WTC11 (cell line): ENCODE measurements around the gene SAMD1. TPM values are rescaled to one million over a fixed set of nuclear protein-coding genes. Genes with fewer than 3 reads are reported as not detected.

ENCODE experiments used
- ATAC-seq: fragments of 200-7000 bp; cut with Tn5 transposase; 2 replicates; pipeline ENCODE4 v1.10.0; 2021; ENCODE audit warnings: mild to moderate bottlenecking, moderate library complexity
- CTCF ChIA-PET: fragments of 300-600 bp; sonication (Branson Sonifier 250); formaldehyde crosslinking; loops from one replicate; lab custom pipeline; 2021; ENCODE audit warnings: antibody characterized with exemption; lab: Charles Lee
- POLR2A ChIA-PET: fragments of 350-600 bp; sonication (Branson Sonifier 250); formaldehyde crosslinking; loops from one replicate; lab custom pipeline; 2021; ENCODE audit warnings: antibody characterized with exemption; lab: Charles Lee
- DNase-seq: peaks from one replicate; pipeline ENCODE4 v3.0.0; 2021; ENCODE audit warnings: low spot score
- H3K27ac Mint-ChIP-seq: 2 replicates; pipeline ENCODE4 v1.8.0; 2021; ENCODE audit warnings: mixed read lengths
- H3K27me3 Mint-ChIP-seq: 2 replicates; pipeline ENCODE4 v1.8.0; 2021; ENCODE audit warnings: low read depth, mild to moderate bottlenecking, moderate library complexity, mixed read lengths
- H3K36me3 Mint-ChIP-seq: 2 replicates; pipeline ENCODE4 v1.8.0; 2021; ENCODE audit warnings: mixed read lengths
- H3K4me1 Mint-ChIP-seq: 2 replicates; pipeline ENCODE4 v1.8.0; 2022; ENCODE audit warnings: mixed read lengths
- H3K4me3 Mint-ChIP-seq: 2 replicates; pipeline ENCODE4 v1.8.0; 2021; ENCODE audit warnings: mild to moderate bottlenecking, moderate library complexity, mixed read lengths
- H3K9me3 Mint-ChIP-seq: 2 replicates; pipeline ENCODE4 v1.8.0; 2021; ENCODE audit warnings: mixed read lengths
- ARID4B ChIP-seq: sonication (generic); formaldehyde crosslinking; IDR thresholded peaks from 2 replicates; pipeline ENCODE4 v1.8.0; 2023; ENCODE audit warnings: missing genetic modification reagents, mild to moderate bottlenecking, borderline replicate concordance
- ATF1 ChIP-seq: sonication (generic); formaldehyde crosslinking; IDR thresholded peaks from 2 replicates; pipeline ENCODE4 v1.8.1; 2023; ENCODE audit warnings: mild to moderate bottlenecking, moderate library complexity, missing genetic modification reagents
- E2F1 ChIP-seq: sonication (generic); formaldehyde crosslinking; IDR thresholded peaks from 2 replicates; pipeline ENCODE4 v1.8.0; 2022; ENCODE audit warnings: mild to moderate bottlenecking, missing genetic modification reagents
- EMX1 ChIP-seq: fragments of 250-450 bp; sonication (Bioruptor Pico); IDR thresholded peaks from 2 replicates; pipeline ENCODE4 v1.8.0; 2021; ENCODE audit warnings: mild to moderate bottlenecking
- ETV6 ChIP-seq: sonication (generic); formaldehyde crosslinking; IDR thresholded peaks from 2 replicates; pipeline ENCODE4 v1.8.1; 2022; ENCODE audit warnings: mild to moderate bottlenecking, missing genetic modification reagents
- GABPB1 ChIP-seq: sonication (generic); formaldehyde crosslinking; IDR thresholded peaks from 2 replicates; pipeline ENCODE4 v1.8.1; 2023; ENCODE audit warnings: mild to moderate bottlenecking, missing genetic modification reagents
- JUN ChIP-seq: sonication (generic); formaldehyde crosslinking; IDR thresholded peaks from 2 replicates; pipeline ENCODE4 v1.8.0; 2023; ENCODE audit warnings: mild to moderate bottlenecking, missing genetic modification reagents
- MXD4 ChIP-seq: fragments of 250-450 bp; sonication (Bioruptor Pico); IDR thresholded peaks from 2 replicates; pipeline ENCODE4 v1.8.0; 2021; ENCODE audit warnings: mild to moderate bottlenecking, moderate library complexity, borderline replicate concordance
- NFE2L1 ChIP-seq: sonication (generic); formaldehyde crosslinking; IDR thresholded peaks from 2 replicates; pipeline ENCODE4 v1.8.1; 2023; ENCODE audit warnings: missing genetic modification reagents
- NFYB ChIP-seq: sonication (generic); formaldehyde crosslinking; conservative IDR thresholded peaks from 2 replicates; pipeline ENCODE4 v1.8.0; 2022; ENCODE audit warnings: low read depth, missing genetic modification reagents
- SP1 ChIP-seq: sonication (generic); formaldehyde crosslinking; conservative IDR thresholded peaks from 2 replicates; pipeline ENCODE4 v1.8.1; 2022; ENCODE audit warnings: missing genetic modification reagents
- TP53 ChIP-seq: sonication (generic); formaldehyde crosslinking; IDR thresholded peaks from 2 replicates; pipeline ENCODE4 v1.8.1; 2023; ENCODE audit warnings: mild to moderate bottlenecking, missing genetic modification reagents
- ZNF121 ChIP-seq: sonication (generic); formaldehyde crosslinking; IDR thresholded peaks from 2 replicates; pipeline ENCODE4 v1.8.0; 2023; ENCODE audit warnings: missing genetic modification reagents
- ZNF263 ChIP-seq: sonication (generic); formaldehyde crosslinking; IDR thresholded peaks from 2 replicates; pipeline ENCODE4 v1.8.1; 2022; ENCODE audit warnings: low read depth, mild to moderate bottlenecking, moderate library complexity, missing genetic modification reagents
- total RNA-seq: library from RNA; stranded (reverse); gene quantifications from 3 replicates; pipeline ENCODE4 v1.2.3, GENCODE V29; 2021
- TF ChIP-seq, protein P1 (sequence below): sonication (generic); formaldehyde crosslinking; IDR thresholded peaks from 2 replicates; pipeline ENCODE4 v1.8.1; 2022; ENCODE audit warnings: mild to moderate bottlenecking, missing genetic modification reagents, moderate library complexity, borderline replicate concordance
- TF ChIP-seq, protein P2 (sequence below): sonication (generic); formaldehyde crosslinking; IDR thresholded peaks from 2 replicates; pipeline ENCODE4 v1.8.0; 2023; ENCODE audit warnings: mild to moderate bottlenecking, missing genetic modification reagents
- TF ChIP-seq, protein P3 (sequence below): sonication (generic); formaldehyde crosslinking; IDR thresholded peaks from 2 replicates; pipeline ENCODE4 v1.8.1; 2023; ENCODE audit warnings: mild to moderate bottlenecking, missing genetic modification reagents
- TF ChIP-seq, protein P4 (sequence below): sonication (generic); formaldehyde crosslinking; IDR thresholded peaks from 2 replicates; pipeline ENCODE4 v1.8.1; 2022; ENCODE audit warnings: mild to moderate bottlenecking, moderate library complexity, missing genetic modification reagents
- TF ChIP-seq, protein P5 (sequence below): sonication (generic); formaldehyde crosslinking; IDR thresholded peaks from 2 replicates; pipeline ENCODE4 v1.8.0; 2022; ENCODE audit warnings: mild to moderate bottlenecking, missing genetic modification reagents

Gene SAMD1
- total RNA-seq, 1 experiment from 2014 or later, result 116 TPM

DNA sequence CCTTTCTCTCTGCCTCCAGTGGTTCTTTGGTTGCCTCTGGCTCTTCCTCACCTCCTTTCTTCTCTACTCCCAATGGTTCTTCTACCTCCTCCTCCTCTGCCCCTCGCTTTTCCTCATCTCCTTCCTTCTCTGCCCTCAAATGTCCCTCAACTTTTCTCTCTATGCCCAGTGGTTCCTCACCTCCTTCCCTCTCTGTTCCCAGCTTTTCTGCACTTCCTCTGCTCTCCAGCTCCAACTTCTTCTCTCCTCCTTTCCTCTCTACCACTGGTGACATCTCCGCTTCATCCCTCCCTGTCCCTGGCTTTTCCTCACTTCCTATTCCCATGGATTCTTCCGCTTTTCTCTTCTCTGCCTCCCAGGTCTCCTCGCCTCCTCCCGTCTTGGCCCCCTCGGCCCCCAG is 36.5 kb downstream of the SAMD1 start:
- peaks cover 11% of the 10 kb centered on the region for H3K4me1 Mint-ChIP-seq
- peaks cover 23% of the 10 kb centered on the region for H3K27me3 Mint-ChIP-seq
- ATAC-seq (no peak), DNase-seq (no peak)
- H3K27ac Mint-ChIP-seq, result no peak overlapping the region
- ChIA-PET CTCF (interaction anchor here (0.9 to 1.3 kb wide), 4 partner anchors 11 to 101 kb away, joined by 3 to 4 read pairs (median 4); partner anchors contain the start of genes MISP3 and RLN3), POLR2A (no interaction called here)
- no peak overlapping the region for H3K4me3 Mint-ChIP-seq
- no peaks in the 10 kb centered on the region for H3K9me3 Mint-ChIP-seq
- TF ChIP-seq NFYB (CRISPR knock-in tag) (no peak), NFE2L1 (CRISPR knock-in tag) (no peak), GABPB1 (no peak), ETV6 (CRISPR knock-in tag) (no peak), EMX1 (no peak), ZNF263 (CRISPR knock-in tag) (no peak), MXD4 (CRISPR knock-in tag) (no peak), ZNF121 (CRISPR knock-in tag) (no peak), TP53 (CRISPR knock-in tag) (no peak), ATF1 (CRISPR knock-in tag) (no peak), E2F1 (CRISPR knock-in tag) (no peak), SP1 (CRISPR knock-in tag) (no peak), ARID4B (CRISPR knock-in tag) (no peak), JUN (CRISPR knock-in tag) (no peak)
- TF ChIP-seq, protein P1, sequence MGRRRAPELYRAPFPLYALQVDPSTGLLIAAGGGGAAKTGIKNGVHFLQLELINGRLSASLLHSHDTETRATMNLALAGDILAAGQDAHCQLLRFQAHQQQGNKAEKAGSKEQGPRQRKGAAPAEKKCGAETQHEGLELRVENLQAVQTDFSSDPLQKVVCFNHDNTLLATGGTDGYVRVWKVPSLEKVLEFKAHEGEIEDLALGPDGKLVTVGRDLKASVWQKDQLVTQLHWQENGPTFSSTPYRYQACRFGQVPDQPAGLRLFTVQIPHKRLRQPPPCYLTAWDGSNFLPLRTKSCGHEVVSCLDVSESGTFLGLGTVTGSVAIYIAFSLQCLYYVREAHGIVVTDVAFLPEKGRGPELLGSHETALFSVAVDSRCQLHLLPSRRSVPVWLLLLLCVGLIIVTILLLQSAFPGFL (CRISPR knock-in tag), result no peak
- TF ChIP-seq, protein P2, sequence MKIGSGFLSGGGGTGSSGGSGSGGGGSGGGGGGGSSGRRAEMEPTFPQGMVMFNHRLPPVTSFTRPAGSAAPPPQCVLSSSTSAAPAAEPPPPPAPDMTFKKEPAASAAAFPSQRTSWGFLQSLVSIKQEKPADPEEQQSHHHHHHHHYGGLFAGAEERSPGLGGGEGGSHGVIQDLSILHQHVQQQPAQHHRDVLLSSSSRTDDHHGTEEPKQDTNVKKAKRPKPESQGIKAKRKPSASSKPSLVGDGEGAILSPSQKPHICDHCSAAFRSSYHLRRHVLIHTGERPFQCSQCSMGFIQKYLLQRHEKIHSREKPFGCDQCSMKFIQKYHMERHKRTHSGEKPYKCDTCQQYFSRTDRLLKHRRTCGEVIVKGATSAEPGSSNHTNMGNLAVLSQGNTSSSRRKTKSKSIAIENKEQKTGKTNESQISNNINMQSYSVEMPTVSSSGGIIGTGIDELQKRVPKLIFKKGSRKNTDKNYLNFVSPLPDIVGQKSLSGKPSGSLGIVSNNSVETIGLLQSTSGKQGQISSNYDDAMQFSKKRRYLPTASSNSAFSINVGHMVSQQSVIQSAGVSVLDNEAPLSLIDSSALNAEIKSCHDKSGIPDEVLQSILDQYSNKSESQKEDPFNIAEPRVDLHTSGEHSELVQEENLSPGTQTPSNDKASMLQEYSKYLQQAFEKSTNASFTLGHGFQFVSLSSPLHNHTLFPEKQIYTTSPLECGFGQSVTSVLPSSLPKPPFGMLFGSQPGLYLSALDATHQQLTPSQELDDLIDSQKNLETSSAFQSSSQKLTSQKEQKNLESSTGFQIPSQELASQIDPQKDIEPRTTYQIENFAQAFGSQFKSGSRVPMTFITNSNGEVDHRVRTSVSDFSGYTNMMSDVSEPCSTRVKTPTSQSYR, result no peak
- TF ChIP-seq, protein P3, sequence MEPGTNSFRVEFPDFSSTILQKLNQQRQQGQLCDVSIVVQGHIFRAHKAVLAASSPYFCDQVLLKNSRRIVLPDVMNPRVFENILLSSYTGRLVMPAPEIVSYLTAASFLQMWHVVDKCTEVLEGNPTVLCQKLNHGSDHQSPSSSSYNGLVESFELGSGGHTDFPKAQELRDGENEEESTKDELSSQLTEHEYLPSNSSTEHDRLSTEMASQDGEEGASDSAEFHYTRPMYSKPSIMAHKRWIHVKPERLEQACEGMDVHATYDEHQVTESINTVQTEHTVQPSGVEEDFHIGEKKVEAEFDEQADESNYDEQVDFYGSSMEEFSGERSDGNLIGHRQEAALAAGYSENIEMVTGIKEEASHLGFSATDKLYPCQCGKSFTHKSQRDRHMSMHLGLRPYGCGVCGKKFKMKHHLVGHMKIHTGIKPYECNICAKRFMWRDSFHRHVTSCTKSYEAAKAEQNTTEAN, result no peak
- TF ChIP-seq, protein P4, sequence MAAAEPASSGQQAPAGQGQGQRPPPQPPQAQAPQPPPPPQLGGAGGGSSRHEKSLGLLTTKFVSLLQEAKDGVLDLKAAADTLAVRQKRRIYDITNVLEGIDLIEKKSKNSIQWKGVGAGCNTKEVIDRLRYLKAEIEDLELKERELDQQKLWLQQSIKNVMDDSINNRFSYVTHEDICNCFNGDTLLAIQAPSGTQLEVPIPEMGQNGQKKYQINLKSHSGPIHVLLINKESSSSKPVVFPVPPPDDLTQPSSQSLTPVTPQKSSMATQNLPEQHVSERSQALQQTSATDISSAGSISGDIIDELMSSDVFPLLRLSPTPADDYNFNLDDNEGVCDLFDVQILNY, result no peak
- TF ChIP-seq, protein P5, sequence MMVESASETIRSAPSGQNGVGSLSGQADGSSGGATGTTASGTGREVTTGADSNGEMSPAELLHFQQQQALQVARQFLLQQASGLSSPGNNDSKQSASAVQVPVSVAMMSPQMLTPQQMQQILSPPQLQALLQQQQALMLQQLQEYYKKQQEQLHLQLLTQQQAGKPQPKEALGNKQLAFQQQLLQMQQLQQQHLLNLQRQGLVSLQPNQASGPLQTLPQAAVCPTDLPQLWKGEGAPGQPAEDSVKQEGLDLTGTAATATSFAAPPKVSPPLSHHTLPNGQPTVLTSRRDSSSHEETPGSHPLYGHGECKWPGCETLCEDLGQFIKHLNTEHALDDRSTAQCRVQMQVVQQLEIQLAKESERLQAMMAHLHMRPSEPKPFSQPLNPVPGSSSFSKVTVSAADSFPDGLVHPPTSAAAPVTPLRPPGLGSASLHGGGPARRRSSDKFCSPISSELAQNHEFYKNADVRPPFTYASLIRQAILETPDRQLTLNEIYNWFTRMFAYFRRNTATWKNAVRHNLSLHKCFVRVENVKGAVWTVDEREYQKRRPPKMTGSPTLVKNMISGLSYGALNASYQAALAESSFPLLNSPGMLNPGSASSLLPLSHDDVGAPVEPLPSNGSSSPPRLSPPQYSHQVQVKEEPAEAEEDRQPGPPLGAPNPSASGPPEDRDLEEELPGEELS, result no peak
- H3K36me3 Mint-ChIP-seq, result peaks cover 10% of the 10 kb centered on the region
